Keratinocyte (primary cell): ENCODE data around the gene MPP2. TPM values are rescaled to one million over a fixed set of nuclear protein-coding genes. Genes with fewer than 3 reads are reported as not detected.

Experiments
- DNase-seq: peaks from one replicate; pipeline ENCODE4 v3.0.0-alpha.2; 2011; ENCODE audit warnings: low read depth, missing footprints, low spot score
- FAIRE-seq: peaks from 2 replicates; lab custom pipeline; 2011; peaks lifted over from hg19 to GRCh38; lab: Jason Lieb, UNC
- H2AFZ ChIP-seq: 2 replicates; pipeline ENCODE4 v1.6.0; 2012; ENCODE audit warnings: low read length, control low read depth, inconsistent platforms; ENCODE audit not compliant: control insufficient read depth
- H3K27ac ChIP-seq: 2 replicates; pipeline ENCODE4 v1.5.1; 2011; ENCODE audit warnings: low read length; ENCODE audit not compliant: control insufficient read depth, insufficient read depth
- H3K27me3 ChIP-seq: 3 replicates; pipeline ENCODE4 v1.6.0; 2011; ENCODE audit warnings: low read length; ENCODE audit not compliant: control insufficient read depth, insufficient read depth; ENCODE audit errors: extremely low read depth
- H3K36me3 ChIP-seq, 2 experiments: 2 replicates in 1 of 2; 3 replicates in 1 of 2; pipeline ENCODE4 v1.5.1; 2011; ENCODE audit warnings: low read length in 2 of 2, mild to moderate bottlenecking in 1 of 2; ENCODE audit not compliant: control insufficient read depth in 2 of 2, insufficient read depth in 2 of 2; ENCODE audit errors: extremely low read depth in 1 of 2
- H3K4me1 ChIP-seq: 3 replicates; pipeline ENCODE4 v1.5.1; 2011; ENCODE audit warnings: low read length; ENCODE audit not compliant: control insufficient read depth, insufficient read depth; ENCODE audit errors: extremely low read depth
- H3K4me2 ChIP-seq: 3 replicates; pipeline ENCODE4 v1.6.0; 2011; ENCODE audit warnings: low read depth, low read length; ENCODE audit not compliant: control insufficient read depth, insufficient read depth; ENCODE audit errors: extremely low read depth
- H3K4me3 ChIP-seq, 3 experiments: fragments of 200-600 bp in 1 of 3; sonication (generic) in 1 of 3; 2 replicates in 2 of 3; 3 replicates in 1 of 3; pipeline ENCODE4 v1.5.1; 2011 to 2016; ENCODE audit warnings: low read length in 3 of 3, mild to moderate bottlenecking in 3 of 3, control low read depth in 2 of 3, inconsistent platforms in 1 of 3, low read depth in 1 of 3, mixed read lengths in 1 of 3, mixed run types in 1 of 3, moderate library complexity in 1 of 3; ENCODE audit not compliant: control insufficient read depth in 2 of 3, insufficient read depth in 2 of 3; ENCODE audit errors: extremely low read depth in 1 of 3
- H3K79me2 ChIP-seq: 2 replicates; pipeline ENCODE4 v1.6.0; 2012; ENCODE audit warnings: low read length; ENCODE audit not compliant: control insufficient read depth, insufficient read depth
- H3K9ac ChIP-seq: 3 replicates; pipeline ENCODE4 v1.6.0; 2011; ENCODE audit warnings: low read length; ENCODE audit not compliant: control insufficient read depth, insufficient read depth; ENCODE audit errors: extremely low read depth
- H3K9me1 ChIP-seq: 3 replicates; pipeline ENCODE4 v1.6.0; 2011; ENCODE audit warnings: low read length; ENCODE audit not compliant: control insufficient read depth, insufficient read depth; ENCODE audit errors: extremely low read depth
- H3K9me3 ChIP-seq: 2 replicates; pipeline ENCODE4 v1.5.1; 2012; ENCODE audit warnings: low read depth, low read length; ENCODE audit not compliant: control insufficient read depth
- H4K20me1 ChIP-seq: 3 replicates; pipeline ENCODE4 v1.6.0; 2011; ENCODE audit warnings: low read length; ENCODE audit not compliant: control insufficient read depth, insufficient read depth; ENCODE audit errors: extremely low read depth
- EZH2 ChIP-seq: IDR thresholded peaks from one replicate; pipeline ENCODE4 v1.6.1; 2012; ENCODE audit warnings: inconsistent platforms, mild to moderate bottlenecking, low read length, moderate library complexity
- dilution Hi-C: fragments of 300-500 bp; cut with MboI; formaldehyde crosslinking; loops from one replicate; pipeline ENCODE4 v1.7.0; 2020; ENCODE audit warnings: low sequenced_read_pairs; ENCODE audit not compliant: extremely low pct_ligation_motif_present
- polyA minus RNA-seq, 3 experiments: library from RNA; depleted of rRNA, polyadenylated mRNA; stranded (reverse); fragments of >200 nt; gene quantifications; 1 replicate in 1 of 3; 2 replicates in 1 of 3; 3 replicates in 1 of 3; pipeline ENCODE4 v1.2.3, GENCODE V29; 2011
- polyA plus RNA-seq, 5 experiments: library from polyadenylated mRNA; depleted of rRNA in 3 of 5; stranded (reverse) in 3 of 5; stranded (forward) in 1 of 5; unstranded in 1 of 5; fragments of >200 nt; gene quantifications; 1 replicate in 1 of 5; 2 replicates in 3 of 5; 3 replicates in 1 of 5; pipeline versions ENCODE4 v1.2.1 to v1.2.3, GENCODE V29; 2011 to 2012; ENCODE audit warnings: missing spikeins in 2 of 5, low read depth in 1 of 5, low replicate concordance in 1 of 5
- TF ChIP-seq, protein P1 (sequence below), 3 experiments: IDR thresholded peaks in 1 of 3; conservative IDR thresholded peaks in 1 of 3; optimal IDR thresholded peaks in 1 of 3; 2 replicates in 2 of 3; 3 replicates in 1 of 3; pipeline versions ENCODE3 to v1.5.1; 2011; ENCODE audit warnings: low read length in 3 of 3, mild to moderate bottlenecking in 3 of 3, moderate library complexity in 2 of 3, control low read depth in 1 of 3, inconsistent platforms in 1 of 3; ENCODE audit not compliant: insufficient read depth in 2 of 3; ENCODE audit errors: extremely low read depth in 1 of 3

The MPP2 gene
- 0.07 to 0.30 TPM (median 0.12 TPM) in 3 replicates for polyA plus RNA-seq
- not detected for polyA plus RNA-seq (2011; ENCODE audit: low read depth)
- 0.06 and 0.13 TPM in 2 replicates for polyA plus RNA-seq (2011; cell fraction: cytosol; rRNA removed)
- 0.11 and 0.13 TPM in 2 replicates for polyA plus RNA-seq (2011; cell fraction: nucleus; rRNA removed)
- polyA plus RNA-seq (2012; ENCODE audit: low replicate concordance), result 0.04 and 0.09 TPM in 2 replicates
- polyA minus RNA-seq, result 0.13 to 0.23 TPM in 2 of 3 replicates, not detected in the other
- polyA minus RNA-seq (2011; cell fraction: cytosol; rRNA and poly(A)+ RNA removed), result not detected
- polyA minus RNA-seq (2011; cell fraction: nucleus; rRNA and poly(A)+ RNA removed), result 0.16 and 0.32 TPM in 2 replicates

- Histone ChIP-seq H3K9ac (no peak within 1 kb of the TSS), H3K79me2 (no peaks in the 10 kb centered on the region), H3K36me3 (no peaks in the 10 kb centered on the region), H3K4me2 (peak within 1 kb of the TSS; percentile 54), H4K20me1 (no peaks in the 10 kb centered on the region), H3K27ac (no peak within 1 kb of the TSS), H3K9me3 (no peaks in the 10 kb centered on the region), H3K27me3 (peaks cover 62% of the 10 kb centered on the region), H2AFZ (peak within 1 kb of the TSS; percentile 46), H3K9me1 (no peaks in the 10 kb centered on the region), H3K4me1 (peaks cover 8% of the 10 kb centered on the region), H3K4me3 (peak within 1 kb of the TSS in 1 of 3 experiments; percentile 43)
- no peak for DNase-seq
- TF ChIP-seq, protein P1, sequence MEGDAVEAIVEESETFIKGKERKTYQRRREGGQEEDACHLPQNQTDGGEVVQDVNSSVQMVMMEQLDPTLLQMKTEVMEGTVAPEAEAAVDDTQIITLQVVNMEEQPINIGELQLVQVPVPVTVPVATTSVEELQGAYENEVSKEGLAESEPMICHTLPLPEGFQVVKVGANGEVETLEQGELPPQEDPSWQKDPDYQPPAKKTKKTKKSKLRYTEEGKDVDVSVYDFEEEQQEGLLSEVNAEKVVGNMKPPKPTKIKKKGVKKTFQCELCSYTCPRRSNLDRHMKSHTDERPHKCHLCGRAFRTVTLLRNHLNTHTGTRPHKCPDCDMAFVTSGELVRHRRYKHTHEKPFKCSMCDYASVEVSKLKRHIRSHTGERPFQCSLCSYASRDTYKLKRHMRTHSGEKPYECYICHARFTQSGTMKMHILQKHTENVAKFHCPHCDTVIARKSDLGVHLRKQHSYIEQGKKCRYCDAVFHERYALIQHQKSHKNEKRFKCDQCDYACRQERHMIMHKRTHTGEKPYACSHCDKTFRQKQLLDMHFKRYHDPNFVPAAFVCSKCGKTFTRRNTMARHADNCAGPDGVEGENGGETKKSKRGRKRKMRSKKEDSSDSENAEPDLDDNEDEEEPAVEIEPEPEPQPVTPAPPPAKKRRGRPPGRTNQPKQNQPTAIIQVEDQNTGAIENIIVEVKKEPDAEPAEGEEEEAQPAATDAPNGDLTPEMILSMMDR (optimal IDR thresholded peaks at IDR 0.05 in 1 of 3, IDR thresholded peaks at IDR 0.05 in 1 of 3, conservative IDR thresholded peaks at IDR 0.05 in 1 of 3; ENCODE audit: extremely low read depth in 1 of 3, insufficient read depth in 2 of 3, low read length in 3 of 3), result peak in 1 of 3 experiments; percentile 4
- peak; percentile 95 for TF ChIP-seq EZH2
- no peak for FAIRE-seq
- dilution Hi-C loops, result no loop called here
Observed at GRCh38 chr17:43907425-43907981, at the start of gene MPP2. Gene MPP2, minus strand, starts transcription at chr17:43907536. Its CDS starts 3,076 bp downstream, at chr17:43904460.

GRCh38 chr17:43956222-43956621 is 48.9 kb upstream of the MPP2 start:
- H3K27ac ChIP-seq, result no peak overlapping the region
- no peaks in the 10 kb centered on the region for H3K36me3 ChIP-seq
- TF ChIP-seq, protein P1 (optimal IDR thresholded peaks at IDR 0.05 in 1 of 3, IDR thresholded peaks at IDR 0.05 in 1 of 3, conservative IDR thresholded peaks at IDR 0.05 in 1 of 3; ENCODE audit: extremely low read depth in 1 of 3, insufficient read depth in 2 of 3, low read length in 3 of 3), result no peak
- no peak for TF ChIP-seq EZH2
- H4K20me1 ChIP-seq, result no peaks in the 10 kb centered on the region
- H3K4me3 ChIP-seq, result no peak overlapping the region
- no peak for FAIRE-seq
- no peak overlapping the region for H3K9ac ChIP-seq
- H3K79me2 ChIP-seq, result no peaks in the 10 kb centered on the region
- H3K4me1 ChIP-seq, result no peaks in the 10 kb centered on the region
- H3K9me1 ChIP-seq, result no peaks in the 10 kb centered on the region
- H3K27me3 ChIP-seq, result peaks cover 36% of the 10 kb centered on the region
- H3K4me2 ChIP-seq, result no peak overlapping the region
- dilution Hi-C loops, result no loop called here
- H3K9me3 ChIP-seq, result no peaks in the 10 kb centered on the region
- DNase-seq, result no peak
- no peak overlapping the region for H2AFZ ChIP-seq
